Suprapubic skin (tissue), 4 donors: ENCODE results near the gene SDCBP2.

ENCODE experiments used
- CTCF ChIP-seq, 2 donors: fragments of 200-600 bp in 1 of 2; fragments of 450-650 bp in 1 of 2; sonication (generic) in 1 of 2; IDR thresholded peaks; one replicate each; pipeline ENCODE4 v1.5.1; 2016 to 2019; ENCODE audit warnings: antibody characterized with exemption in 2 of 2, mild to moderate bottlenecking in 1 of 2, moderate library complexity in 1 of 2
- EP300 ChIP-seq: sonication (generic); formaldehyde crosslinking; IDR thresholded peaks from one replicate; pipeline ENCODE4 v1.6.1; 2017; ENCODE audit warnings: antibody characterized with exemption
- POLR2A ChIP-seq, 2 donors: fragments of 450-650 bp; IDR thresholded peaks; one replicate each; pipeline ENCODE4 v1.6.1; 2017; ENCODE audit warnings: antibody characterized with exemption in 2 of 2, mild to moderate bottlenecking in 2 of 2, moderate library complexity in 2 of 2
- POLR2AphosphoS5 ChIP-seq, 3 donors: sonication (generic); formaldehyde crosslinking; IDR thresholded peaks; one replicate each; pipeline ENCODE4 v1.6.1; 2017; ENCODE audit warnings: antibody characterized with exemption in 3 of 3

DNA sequence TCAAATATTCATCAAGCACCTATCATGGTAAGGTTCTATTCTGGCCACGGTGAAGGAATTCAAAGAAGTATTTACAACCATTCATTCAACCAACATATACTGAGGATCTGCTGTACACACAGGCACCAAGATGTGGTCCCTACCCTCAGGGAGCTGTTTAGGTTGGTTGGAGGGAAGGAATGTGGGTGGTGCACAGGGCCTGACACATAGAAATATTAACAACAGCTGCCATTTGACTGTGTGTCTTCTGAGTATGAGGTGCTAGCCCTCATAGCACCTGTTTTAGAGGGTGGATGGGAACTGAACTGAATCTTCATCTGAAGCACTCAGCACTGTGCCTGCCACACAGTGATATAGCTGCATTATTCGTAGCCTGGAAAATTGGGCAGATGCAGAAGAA is 55.6 kb downstream of the SDCBP2 start:
- TF ChIP-seq CTCF (IDR thresholded peaks at IDR 0.05) (no peak), POLR2AphosphoS5 (IDR thresholded peaks at IDR 0.05) (no peak), POLR2A (IDR thresholded peaks at IDR 0.05) (no peak), EP300 (no peak)
